ENCODE measurements around the gene EDN1.

GRCh38 chr6:12298995-12299394 is 8.8 kb downstream of the EDN1 start:
- TF ChIP-seq, protein P1, sequence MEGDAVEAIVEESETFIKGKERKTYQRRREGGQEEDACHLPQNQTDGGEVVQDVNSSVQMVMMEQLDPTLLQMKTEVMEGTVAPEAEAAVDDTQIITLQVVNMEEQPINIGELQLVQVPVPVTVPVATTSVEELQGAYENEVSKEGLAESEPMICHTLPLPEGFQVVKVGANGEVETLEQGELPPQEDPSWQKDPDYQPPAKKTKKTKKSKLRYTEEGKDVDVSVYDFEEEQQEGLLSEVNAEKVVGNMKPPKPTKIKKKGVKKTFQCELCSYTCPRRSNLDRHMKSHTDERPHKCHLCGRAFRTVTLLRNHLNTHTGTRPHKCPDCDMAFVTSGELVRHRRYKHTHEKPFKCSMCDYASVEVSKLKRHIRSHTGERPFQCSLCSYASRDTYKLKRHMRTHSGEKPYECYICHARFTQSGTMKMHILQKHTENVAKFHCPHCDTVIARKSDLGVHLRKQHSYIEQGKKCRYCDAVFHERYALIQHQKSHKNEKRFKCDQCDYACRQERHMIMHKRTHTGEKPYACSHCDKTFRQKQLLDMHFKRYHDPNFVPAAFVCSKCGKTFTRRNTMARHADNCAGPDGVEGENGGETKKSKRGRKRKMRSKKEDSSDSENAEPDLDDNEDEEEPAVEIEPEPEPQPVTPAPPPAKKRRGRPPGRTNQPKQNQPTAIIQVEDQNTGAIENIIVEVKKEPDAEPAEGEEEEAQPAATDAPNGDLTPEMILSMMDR (IDR thresholded peaks at IDR 0.05): no peak
- TF ChIP-seq POLR2A (IDR thresholded peaks at IDR 0.05): no peak
